Activated naive CD8-positive, alpha-beta T cell treated with anti-CD3 and anti-CD28 coated beads, Interleukin-2, amount 50 U/mL, for 16 hours (primary cell): ENCODE measurements around the gene XXYLT1.
"Not testable (repeated sequence)": the region's sequence is repeated elsewhere in the genome, so short reads cannot be mapped to it uniquely, and the experiment has no call there.

Experiments
- DNase-seq: peaks from one replicate; pipeline ENCODE4 v3.0.0-alpha.2; 2020; ENCODE audit warnings: low read depth, low spot score

The XXYLT1 gene

GRCh38 chr3:195113048-195113447 lies 157.9 kb downstream of the XXYLT1 start:
- no peak for DNase-seq

- no peak for DNase-seq
Measured at GRCh38 chr3:195112361-195112791, 158.6 kb downstream of the XXYLT1 start.

GRCh38 chr3:195111766-195112165 lies 159.2 kb downstream of the XXYLT1 start:
- DNase-seq, result no peak

GRCh38 chr3:195111319-195111705 lies 159.6 kb downstream of the XXYLT1 start:
- no peak for DNase-seq

GRCh38 chr3:195110647-195111318 lies 160.2 kb downstream of the XXYLT1 start:
- DNase-seq, result no peak

- DNase-seq, result no peak
Measured at GRCh38 chr3:195109098-195109657, 161.8 kb downstream of the XXYLT1 start.

GRCh38 chr3:195107593-195107992 lies 163.4 kb downstream of the XXYLT1 start:
- DNase-seq, result no peak

- DNase-seq, result not testable (repeated sequence)
Measured at GRCh38 chr3:195107031-195107430, 163.9 kb downstream of the XXYLT1 start.

GRCh38 chr3:195106418-195106906 lies 164.5 kb downstream of the XXYLT1 start:
- DNase-seq, result peak; percentile 33

GRCh38 chr3:195105841-195106417 lies 165.0 kb downstream of the XXYLT1 start:
- DNase-seq, result no peak

GRCh38 chr3:195105389-195105788 lies 165.6 kb downstream of the XXYLT1 start:
- DNase-seq, result no peak

GRCh38 chr3:195104340-195104739 lies 166.6 kb downstream of the XXYLT1 start:
- no peak for DNase-seq

- no peak for DNase-seq
Measured at GRCh38 chr3:195103623-195104022, 167.3 kb downstream of the XXYLT1 start.

GRCh38 chr3:195102609-195103467 lies 168.1 kb downstream of the XXYLT1 start:
- no peak for DNase-seq

- DNase-seq, result no peak
Measured at GRCh38 chr3:195101927-195102608, 168.9 kb downstream of the XXYLT1 start.

- no peak for DNase-seq
Measured at GRCh38 chr3:195101001-195101583, 169.9 kb downstream of the XXYLT1 start.

- DNase-seq, result no peak
Measured at GRCh38 chr3:195099951-195100785, 170.8 kb downstream of the XXYLT1 start.

- no peak for DNase-seq
Measured at GRCh38 chr3:195098741-195099525, 172.0 kb downstream of the XXYLT1 start.
